Activated CD8-positive, alpha-beta memory T cell treated with anti-CD3 and anti-CD28 coated beads for 4 hours (primary cell): ENCODE measurements around the gene FERMT1.
"Not testable (repeated sequence)": the region's sequence is repeated elsewhere in the genome, so short reads cannot be mapped to it uniquely, and the experiment has no call there.

ENCODE experiments used
- DNase-seq, 2 donors: peaks; one replicate each; pipeline ENCODE4 v3.0.0-alpha.2; 2020; ENCODE audit warnings: low read depth in 2 of 2

The FERMT1 gene

DNA sequence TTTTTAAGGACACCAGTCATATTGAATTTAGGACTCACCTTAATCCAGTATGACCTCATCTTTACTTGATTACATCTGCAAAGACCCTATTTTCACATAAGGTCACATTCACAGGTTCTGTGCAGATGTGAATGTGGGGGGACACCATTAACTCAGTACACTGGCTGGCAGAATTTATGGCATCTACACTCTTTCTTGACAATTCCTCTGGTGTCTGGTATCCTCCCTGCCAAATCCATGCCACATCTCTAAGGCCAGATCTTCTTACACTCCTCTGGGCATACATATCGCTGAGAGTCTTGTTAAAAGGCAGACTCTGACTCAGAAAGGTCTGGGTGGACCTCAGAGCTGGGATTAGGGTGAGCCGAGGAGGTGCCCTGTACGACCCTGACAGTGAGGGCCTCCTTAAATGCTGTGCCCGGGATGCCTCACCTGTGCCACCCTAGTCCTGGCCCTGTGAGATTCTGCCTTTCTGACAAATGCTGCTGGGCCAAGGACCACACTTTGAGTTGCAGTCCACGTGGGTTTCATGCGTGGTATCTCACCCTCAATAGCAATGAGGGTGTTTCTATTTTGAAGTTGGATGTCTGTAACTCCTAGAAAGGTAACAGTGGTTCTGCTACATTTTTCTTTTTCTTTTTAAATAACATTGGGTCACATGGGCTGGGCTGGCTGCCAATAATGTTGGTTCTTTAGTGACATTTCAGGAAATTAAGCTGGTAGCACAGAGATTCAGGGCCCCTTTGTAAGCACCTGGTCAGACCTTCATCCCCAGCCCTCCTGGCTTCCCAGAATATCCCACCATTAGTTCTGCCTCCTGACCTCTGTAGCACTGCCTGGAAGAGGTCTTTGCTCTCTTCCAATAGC, 51.8 kb downstream of the FERMT1 start:
- no peak for DNase-seq

DNA sequence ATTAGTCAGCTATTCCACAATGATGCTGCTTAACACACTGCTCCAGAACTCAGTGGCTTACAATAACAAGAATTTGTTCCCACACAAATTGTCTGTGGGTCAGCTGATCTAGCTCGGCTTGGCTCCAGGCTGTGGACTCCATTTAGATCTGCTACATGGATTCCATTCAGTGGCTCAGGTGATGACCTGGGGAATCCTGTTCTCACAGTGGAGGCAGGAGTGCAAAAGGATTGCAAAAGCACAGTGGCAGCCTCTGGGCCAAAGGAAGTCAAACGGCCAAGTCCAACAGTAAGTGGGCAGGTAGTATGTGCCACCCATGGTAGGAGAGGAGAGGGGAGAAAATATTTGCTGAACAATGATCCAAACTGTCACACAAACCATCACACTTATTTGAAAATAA, 53.2 kb downstream of the FERMT1 start:
- DNase-seq, result no peak

GRCh38 chr20:6067763-6068318, 55.0 kb downstream of the FERMT1 start:
- no peak for DNase-seq

- no peak for DNase-seq
These were observed 56.2 kb downstream of the FERMT1 start for GRCh38 chr20:6066582-6066981.

DNA sequence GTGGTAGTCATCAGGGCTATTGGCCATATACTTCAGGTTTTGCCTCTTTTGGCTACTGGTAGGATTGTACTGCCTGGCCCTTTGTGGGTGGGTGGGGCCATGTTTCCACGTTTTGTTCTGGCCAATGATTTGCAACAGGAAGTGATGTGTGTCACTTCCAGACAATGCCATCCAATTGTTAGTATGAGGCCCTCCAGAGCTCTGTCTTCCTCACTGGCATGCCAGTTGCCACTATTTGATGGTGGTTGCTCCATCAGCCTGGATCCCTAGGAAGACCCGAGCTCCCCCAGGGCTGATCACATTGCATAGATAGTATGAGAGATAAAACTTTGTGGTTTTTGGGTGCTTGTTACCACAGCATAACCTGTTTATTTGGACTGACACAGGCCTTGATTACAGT, 61.3 kb downstream of the FERMT1 start:
- DNase-seq, result no peak

DNA sequence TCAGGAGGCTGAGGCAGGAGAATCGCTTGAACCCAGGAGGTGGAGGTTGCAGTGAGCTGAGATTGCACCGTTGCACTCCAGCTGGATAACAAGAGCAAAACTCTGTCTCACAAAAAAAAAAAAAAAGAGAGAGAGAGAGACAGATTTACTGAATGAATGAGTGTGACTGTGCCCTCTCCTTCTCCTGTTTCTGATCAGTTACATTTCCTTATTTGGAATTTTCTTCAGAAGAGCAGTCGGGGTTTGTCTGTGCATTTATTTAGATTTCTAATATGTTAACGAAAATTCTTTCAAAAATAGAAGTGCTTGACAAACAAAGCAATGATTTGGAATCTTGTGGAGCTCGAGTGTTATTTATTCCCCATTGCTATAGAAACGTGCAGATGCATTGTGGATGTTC, 62.6 kb downstream of the FERMT1 start:
- DNase-seq, result no peak

GRCh38 chr20:6058684-6059295, 64.0 kb downstream of the FERMT1 start:
- no peak for DNase-seq

DNA sequence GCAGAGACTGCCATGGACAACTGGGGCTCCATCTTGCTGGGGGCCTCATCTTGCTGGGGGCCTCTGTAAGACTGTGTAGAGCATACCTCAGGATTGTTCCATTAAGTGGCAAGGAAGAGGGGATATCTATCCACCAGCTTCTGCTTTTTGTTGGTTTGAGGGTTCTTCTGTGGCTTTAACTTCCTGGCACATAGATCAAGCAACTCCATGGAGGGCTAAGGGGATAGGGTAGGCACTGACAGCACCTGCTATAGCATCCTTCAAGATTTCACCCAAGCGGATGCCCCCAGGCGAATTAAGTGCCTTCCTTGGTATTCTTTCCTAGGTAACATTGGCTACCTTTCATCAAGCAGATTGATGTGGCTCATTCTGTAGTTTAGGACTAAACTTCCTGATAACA, 65.1 kb downstream of the FERMT1 start:
- no peak for DNase-seq

- no peak for DNase-seq
These were observed 65.7 kb downstream of the FERMT1 start for GRCh38 chr20:6057139-6057538.

GRCh38 chr20:6055981-6056569, 66.8 kb downstream of the FERMT1 start:
- DNase-seq, result no peak

DNA sequence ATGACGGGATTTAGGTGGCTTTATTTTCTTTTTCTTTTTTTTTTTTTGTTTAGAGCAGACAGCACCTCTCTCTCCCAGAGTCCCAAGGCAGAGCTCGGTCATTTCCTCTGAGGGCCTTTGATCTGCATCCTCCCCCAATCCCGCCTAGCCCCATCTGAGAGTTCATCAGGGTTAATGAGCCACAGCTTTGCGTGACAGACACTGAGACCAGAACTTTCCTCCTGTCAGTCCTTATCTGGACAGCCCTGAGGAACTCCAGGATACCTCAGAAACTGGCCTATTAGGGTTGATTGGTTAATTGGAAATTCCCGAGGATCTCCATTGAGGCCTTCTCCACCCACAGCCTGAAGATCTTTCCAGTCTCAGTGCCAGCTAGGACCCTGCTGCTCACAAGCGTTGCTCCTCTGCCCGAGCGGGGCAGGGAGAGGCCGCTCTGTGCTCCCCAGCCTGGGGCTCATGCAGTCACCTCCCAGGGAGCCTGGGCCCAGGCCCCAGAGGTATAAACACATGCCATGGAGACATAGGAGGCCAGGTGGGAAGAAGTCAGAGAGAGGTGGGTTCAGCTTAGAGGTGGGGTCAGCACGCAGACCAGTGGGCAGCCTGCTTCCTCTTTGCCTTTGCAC, 67.6 kb downstream of the FERMT1 start:
- DNase-seq, result no peak

DNA sequence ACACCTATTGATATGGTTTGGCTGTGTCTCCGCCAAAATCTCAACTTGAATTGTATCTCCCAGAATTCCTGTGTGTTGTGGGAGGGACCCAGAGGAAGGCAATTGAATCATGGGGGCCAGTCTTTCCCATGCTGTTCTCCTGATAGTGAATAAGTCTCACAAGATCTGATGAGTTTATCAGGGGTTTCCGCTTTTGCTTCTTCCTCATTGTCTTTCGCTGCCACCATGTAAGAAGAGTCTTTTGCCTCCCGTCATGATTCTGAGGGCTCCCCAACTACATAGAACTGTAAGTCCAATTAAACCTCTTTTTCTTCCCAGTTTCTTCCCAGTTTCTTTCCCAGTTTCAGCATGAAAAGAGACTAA, 68.2 kb downstream of the FERMT1 start:
- not testable (repeated sequence) for DNase-seq

GRCh38 chr20:6053776-6054688, 68.8 kb downstream of the FERMT1 start, which contains the start of gene LRRN4:
TSS of gene LRRN4 (minus strand) at chr20:6054060. CDS start at chr20:6052799, 1,261 bp downstream.
- no peak for DNase-seq

DNA sequence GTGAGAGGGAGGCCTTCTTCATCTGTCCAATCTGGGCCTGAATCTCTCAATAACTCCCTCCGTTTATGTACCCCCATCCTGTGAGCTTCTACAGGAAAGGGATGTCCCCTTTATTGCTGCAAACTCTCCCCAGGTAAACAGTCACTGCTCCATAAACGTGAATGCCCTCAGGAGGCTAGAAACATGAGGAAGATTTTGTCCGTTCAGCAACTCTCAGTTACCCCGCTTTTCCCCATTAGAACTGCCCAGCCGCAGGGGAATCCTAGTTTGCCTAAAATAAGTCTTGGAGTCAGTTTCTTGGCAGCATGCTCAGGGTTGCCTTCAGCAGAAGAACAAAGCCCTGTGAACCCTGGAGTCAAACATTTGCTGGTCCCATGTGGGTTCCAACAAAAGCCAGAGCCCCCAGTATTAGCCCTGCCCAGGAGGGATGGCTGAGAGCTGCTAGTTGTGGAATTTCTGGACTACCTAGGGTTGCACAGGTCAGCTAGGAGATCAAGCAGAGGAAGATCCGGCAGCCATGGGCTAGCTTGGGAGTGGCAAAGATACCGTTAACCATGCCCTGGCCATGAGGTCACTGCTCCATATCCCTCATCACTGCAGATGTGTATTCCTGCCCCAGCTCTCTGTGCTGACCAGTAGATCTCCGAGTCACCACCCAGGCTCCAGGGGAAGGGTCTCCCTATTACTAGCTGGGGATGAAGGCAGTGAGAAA, 69.6 kb downstream of the FERMT1 start:
- no peak for DNase-seq

DNA sequence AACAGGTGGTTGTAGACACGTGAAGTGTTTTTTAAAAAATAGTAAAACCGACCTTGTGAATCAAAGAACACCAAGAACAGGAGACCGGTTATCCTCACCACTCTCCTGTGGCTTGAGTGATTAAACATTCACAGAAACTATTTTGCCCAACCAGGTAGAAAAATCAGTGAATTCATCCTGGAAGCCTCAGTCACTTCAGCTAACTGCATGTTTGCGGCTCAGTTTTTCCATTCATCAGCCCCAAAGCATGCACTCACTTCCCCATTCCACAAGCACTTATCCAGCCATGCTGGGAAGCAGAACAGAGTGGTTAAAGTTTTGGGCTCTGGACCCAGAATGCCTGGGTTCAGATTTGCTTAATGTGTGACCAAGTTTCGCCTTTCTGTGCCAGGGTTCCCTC, 71.3 kb downstream of the FERMT1 start:
- DNase-seq, result no peak

DNA sequence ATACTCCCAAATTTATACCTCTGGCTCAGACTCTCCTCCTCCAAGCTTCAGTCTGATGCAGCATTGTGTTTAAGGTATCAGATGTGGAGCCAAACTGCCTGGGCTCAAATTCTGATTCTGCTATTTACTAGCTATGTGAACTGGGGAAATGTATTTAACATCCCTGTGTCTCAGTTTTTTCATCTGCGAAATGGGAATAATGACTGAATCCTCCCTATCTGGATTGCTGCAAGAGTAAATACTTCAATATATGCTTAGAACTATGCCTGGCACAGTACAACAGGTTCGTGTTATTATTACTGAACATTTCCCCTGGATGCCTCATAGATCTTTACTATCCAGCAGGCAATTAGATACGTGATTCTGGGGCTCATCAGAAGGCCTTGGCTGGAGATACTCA, 74.4 kb downstream of the FERMT1 start:
- no peak for DNase-seq

GRCh38 chr20:6046432-6046831, 76.4 kb downstream of the FERMT1 start:
- DNase-seq, result no peak

- DNase-seq, result no peak
These were observed 77.3 kb downstream of the FERMT1 start for GRCh38 chr20:6045566-6045965.

DNA sequence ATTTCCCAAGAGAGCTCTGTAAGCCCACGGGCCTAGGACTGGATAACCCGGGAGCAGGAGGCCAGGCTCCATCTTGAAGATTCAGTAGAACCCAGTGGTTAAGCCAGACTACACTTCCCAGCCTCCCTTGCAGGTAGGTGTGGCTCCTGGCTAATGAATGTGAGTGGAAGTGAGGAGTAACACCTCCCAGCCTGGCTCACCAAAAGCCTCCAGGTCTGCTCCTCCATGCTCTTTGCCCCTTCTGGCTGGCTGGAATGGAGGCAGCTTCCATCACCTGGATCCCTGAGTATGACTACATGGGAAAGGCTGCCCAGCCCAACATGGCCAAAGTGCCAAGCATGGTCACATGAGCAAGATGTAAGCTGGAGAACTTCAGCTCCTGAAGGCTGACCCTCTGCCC, 78.7 kb downstream of the FERMT1 start:
- DNase-seq, result no peak

- DNase-seq, result no peak
These were observed 81.0 kb downstream of the FERMT1 start for GRCh38 chr20:6041808-6042265.
